Measurements from ENCODE around the gene CCDC92B. TPM values are rescaled to one million over a fixed set of nuclear protein-coding genes. Genes with fewer than 3 reads are reported as not detected.

Gene CCDC92B
- total and polyA plus RNA-seq, 2 of the 4 experiments (the other 2 are of a cell fraction), result not detected

DNA sequence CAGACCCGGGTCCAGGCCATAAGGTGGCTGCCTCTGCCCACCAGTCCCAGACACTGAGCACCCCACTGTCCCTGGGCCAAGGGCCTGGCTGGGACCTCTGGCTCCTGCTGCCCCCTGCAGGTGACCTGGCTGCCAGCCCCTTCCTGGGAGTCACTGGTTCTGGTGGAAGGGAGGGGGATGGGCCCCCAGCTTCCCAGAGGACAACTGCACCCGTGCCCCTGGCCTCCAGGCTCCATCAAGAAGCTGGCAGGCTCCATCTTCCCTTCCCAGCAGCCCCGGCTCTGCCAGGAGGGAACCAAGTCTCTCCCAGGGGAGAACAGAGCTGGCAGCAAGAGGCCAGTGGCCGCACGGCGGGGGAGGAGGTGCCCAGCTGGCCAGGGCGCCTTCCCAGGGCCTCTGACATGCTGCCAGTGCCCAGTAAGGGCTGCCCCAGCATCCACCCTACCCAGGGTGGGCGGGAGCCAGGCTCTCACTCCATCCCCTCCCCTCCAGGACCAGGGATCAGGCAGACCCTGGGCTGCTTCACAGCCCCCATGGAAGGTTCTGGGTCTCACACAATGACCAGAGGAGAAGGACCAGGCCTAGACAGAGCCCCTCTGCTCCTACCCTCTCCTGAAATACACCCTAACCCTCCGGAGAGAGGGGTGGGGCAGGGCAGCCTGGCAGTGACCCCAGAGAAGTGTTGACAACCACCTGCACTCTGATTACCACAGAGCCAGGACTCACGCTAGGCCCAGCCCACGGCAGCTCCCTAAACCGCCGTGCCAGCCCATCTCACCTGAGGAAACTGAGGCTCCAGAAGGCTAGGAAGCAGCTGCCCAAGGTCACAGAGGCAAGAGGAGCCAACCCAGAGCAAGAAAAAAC lies 41.5 kb downstream of the CCDC92B start:
- no peak overlapping the region for H3K14ac ChIP-seq (replicated peaks; ENCODE audit: low read depth, low read length)
- H2AK5ac ChIP-seq (ENCODE audit: low read depth, low read length), result no peak overlapping the region
- TF ChIP-seq, protein P1, sequence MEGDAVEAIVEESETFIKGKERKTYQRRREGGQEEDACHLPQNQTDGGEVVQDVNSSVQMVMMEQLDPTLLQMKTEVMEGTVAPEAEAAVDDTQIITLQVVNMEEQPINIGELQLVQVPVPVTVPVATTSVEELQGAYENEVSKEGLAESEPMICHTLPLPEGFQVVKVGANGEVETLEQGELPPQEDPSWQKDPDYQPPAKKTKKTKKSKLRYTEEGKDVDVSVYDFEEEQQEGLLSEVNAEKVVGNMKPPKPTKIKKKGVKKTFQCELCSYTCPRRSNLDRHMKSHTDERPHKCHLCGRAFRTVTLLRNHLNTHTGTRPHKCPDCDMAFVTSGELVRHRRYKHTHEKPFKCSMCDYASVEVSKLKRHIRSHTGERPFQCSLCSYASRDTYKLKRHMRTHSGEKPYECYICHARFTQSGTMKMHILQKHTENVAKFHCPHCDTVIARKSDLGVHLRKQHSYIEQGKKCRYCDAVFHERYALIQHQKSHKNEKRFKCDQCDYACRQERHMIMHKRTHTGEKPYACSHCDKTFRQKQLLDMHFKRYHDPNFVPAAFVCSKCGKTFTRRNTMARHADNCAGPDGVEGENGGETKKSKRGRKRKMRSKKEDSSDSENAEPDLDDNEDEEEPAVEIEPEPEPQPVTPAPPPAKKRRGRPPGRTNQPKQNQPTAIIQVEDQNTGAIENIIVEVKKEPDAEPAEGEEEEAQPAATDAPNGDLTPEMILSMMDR (conservative IDR thresholded peaks at IDR 0.05; ENCODE audit: low read depth, low read length), result peak; percentile 33
- TF ChIP-seq RFX5 (IDR thresholded peaks at IDR 0.05; ENCODE audit: low read depth, low read length) (no peak), RAD21 (IDR thresholded peaks at IDR 0.05; ENCODE audit: low read length) (peak; percentile 32; the same call in 1 of the 2 replicates)
- H3K56ac ChIP-seq (ENCODE audit: extremely low read depth, insufficient read depth, low read length), result no peak overlapping the region
- no peaks in the 10 kb centered on the region for H3K27me3 ChIP-seq (ENCODE audit: control insufficient read depth, insufficient read depth, low read length)
- H3K4me1 ChIP-seq (ENCODE audit: control insufficient read depth, insufficient read depth, low read length), result peaks cover 31% of the 10 kb centered on the region
- H3K23ac ChIP-seq (ENCODE audit: low read depth, low read length), result no peak overlapping the region; the same call in 1 of the 2 replicates
- H4K91ac ChIP-seq (ENCODE audit: insufficient read depth, low read depth, low read length), result no peak overlapping the region
- H3K4me3 ChIP-seq (ENCODE audit: insufficient read depth, low read depth, low read length), result no peak overlapping the region
- in situ Hi-C loops (cut with MboI; ENCODE audit: low sequenced_read_pairs), result no loop called here
- no peak overlapping the region for H4K8ac ChIP-seq (ENCODE audit: low read depth in 2 of 2, low read length in 2 of 2)
- peaks cover 22% of the 10 kb centered on the region for H3K9me1 ChIP-seq (ENCODE audit: insufficient read depth, low read length)
- dilution Hi-C loops (cut with HindIII; ENCODE audit: low sequenced_read_pairs, unreplicated experiment), result no loop called here
- peaks cover 12% of the 10 kb centered on the region for H3K36me3 ChIP-seq (ENCODE audit: control insufficient read depth, insufficient read depth, low read length)
- no peak overlapping the region for H2BK15ac ChIP-seq (ENCODE audit: low read depth, low read length)
- intact Hi-C loops (cut with micrococcal nuclease), result no loop called here
- peaks cover 79% of the 10 kb centered on the region for H4K20me1 ChIP-seq (ENCODE audit: insufficient read depth, low read length)
- no peak overlapping the region for H3K27ac ChIP-seq (ENCODE audit: insufficient read depth, low read length)
- DNase-seq, result no peak
- H3K18ac ChIP-seq (ENCODE audit: low read depth, low read length), result no peak overlapping the region
- H3K9me3 ChIP-seq (ENCODE audit: control insufficient read depth, insufficient read depth, low read length), result no peaks in the 10 kb centered on the region
- BruUV-seq (replicated peaks), result no TSS peak
- H3K4ac ChIP-seq (ENCODE audit: low read depth, low read length), result no peak overlapping the region
- no peak overlapping the region for H2AFZ ChIP-seq (replicated peaks; ENCODE audit: low read length, poor library complexity)
- H2BK120ac ChIP-seq (ENCODE audit: low read depth, low read length), result no peak overlapping the region
- H2BK20ac ChIP-seq (ENCODE audit: low read depth, low read length), result no peak overlapping the region
- no peak overlapping the region for H3K9ac ChIP-seq (ENCODE audit: low read depth, low read length)
- H2AK9ac ChIP-seq (replicated peaks; ENCODE audit: low read depth, low read length, poor library complexity), result peak overlapping the region; percentile 69
- no peak overlapping the region for H2BK5ac ChIP-seq (ENCODE audit: low read depth, low read length, poor library complexity, severe bottlenecking)
- ChIA-PET CTCF (no interaction called here), POLR2A (ENCODE audit: unreplicated experiment) (no interaction called here)
- no peak for ATAC-seq (ENCODE audit: low read depth)
- H3K4me2 ChIP-seq (ENCODE audit: low read depth, low read length), result no peak overlapping the region
- no CpG with 5 or more reads among the region's 13 CpGs for WGBS, 2 experiments (ENCODE audit: extremely low coverage in 2 of 2, insufficient read length in 1 of 2)
- H4K5ac ChIP-seq (ENCODE audit: low read depth, low read length), result no peak overlapping the region
- peaks cover 11 to 84% of the 10 kb centered on the region in 2 experiments for H3K79me1 ChIP-seq (ENCODE audit: low read depth in 1 of 2, low read length in 2 of 2)

Data from IMR-90 (cell line).